Type B pancreatic cell (in vitro differentiated cells): ENCODE data around the gene ZFAND2B. TPM values are rescaled to one million over a fixed set of nuclear protein-coding genes. Genes with fewer than 3 reads are reported as not detected.

Source experiments
- DNase-seq: peaks from one replicate; pipeline ENCODE4 v3.0.0; 2021; ENCODE audit warnings: mixed read lengths; ENCODE audit not compliant: unreplicated experiment; ENCODE audit errors: extremely low spot score
- H3K27ac Mint-ChIP-seq: 2 replicates; pipeline ENCODE4 v1.8.0; 2021; ENCODE audit warnings: mild to moderate bottlenecking, mixed read lengths
- H3K27me3 Mint-ChIP-seq: 2 replicates; pipeline ENCODE4 v1.8.0; 2021; ENCODE audit warnings: mixed read lengths
- H3K36me3 Mint-ChIP-seq: 2 replicates; pipeline ENCODE4 v1.8.0; 2021; ENCODE audit warnings: mixed read lengths
- H3K4me1 Mint-ChIP-seq: one replicate; pipeline ENCODE4 v1.8.0; 2021; ENCODE audit warnings: mixed read lengths; ENCODE audit not compliant: unreplicated experiment
- H3K4me3 Mint-ChIP-seq: 2 replicates; pipeline ENCODE4 v1.8.0; 2021; ENCODE audit warnings: mild to moderate bottlenecking, mixed read lengths
- H3K9me3 Mint-ChIP-seq: 2 replicates; pipeline ENCODE4 v1.8.0; 2021; ENCODE audit warnings: mixed read lengths
- CTCF ChIP-seq: fragments of 200-600 bp; sonication (generic); conservative IDR thresholded peaks from 2 replicates; pipeline ENCODE4 v1.5.0; 2021; ENCODE audit warnings: antibody characterized with exemption, mild to moderate bottlenecking
- total RNA-seq: library from RNA; stranded (reverse); gene quantifications from 2 replicates; pipeline ENCODE4 v1.2.1, GENCODE V29; 2021; ENCODE audit warnings: low replicate concordance

The ZFAND2B gene
- total RNA-seq, 1 donor from 2014 or later: 25.9 TPM

DNA sequence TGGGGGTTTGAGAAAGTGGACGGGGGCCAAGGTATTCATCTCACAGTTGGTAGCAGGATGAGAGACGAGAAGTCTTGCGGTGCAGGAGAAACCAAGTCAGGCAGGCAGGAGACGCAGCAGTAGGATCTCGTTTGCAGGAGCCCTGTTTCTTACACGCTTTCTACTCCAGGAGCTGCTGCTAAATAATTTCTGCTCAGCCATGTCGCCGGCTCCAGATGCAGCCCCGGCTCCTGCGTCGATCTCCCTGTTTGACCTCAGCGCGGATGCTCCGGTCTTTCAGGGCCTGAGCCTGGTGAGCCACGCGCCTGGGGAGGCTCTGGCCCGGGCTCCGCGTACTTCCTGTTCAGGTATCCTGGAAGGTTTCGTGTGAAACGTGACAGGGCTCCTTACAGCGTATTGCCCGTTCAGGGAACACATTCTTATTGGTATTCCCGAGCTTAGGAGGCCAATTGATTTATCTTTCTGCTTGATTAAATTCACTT lies 23.5 kb downstream of the ZFAND2B start:
- H3K27me3 Mint-ChIP-seq: no peaks in the 10 kb centered on the region
- peaks cover 20% of the 10 kb centered on the region for H3K4me1 Mint-ChIP-seq
- H3K27ac Mint-ChIP-seq: peak overlapping the region; percentile 100
- no peak for TF ChIP-seq CTCF
- H3K4me3 Mint-ChIP-seq: peak overlapping the region; percentile 100
- H3K9me3 Mint-ChIP-seq: no peaks in the 10 kb centered on the region
- H3K36me3 Mint-ChIP-seq: peaks cover 18% of the 10 kb centered on the region
- DNase-seq: no peak

- Mint-ChIP-seq H3K4me3 (no peak overlapping the region), H3K36me3 (peaks cover 10% of the 10 kb centered on the region), H3K27me3 (no peaks in the 10 kb centered on the region), H3K27ac (no peak overlapping the region), H3K4me1 (peaks cover 7% of the 10 kb centered on the region), H3K9me3 (no peaks in the 10 kb centered on the region)
- no peak for DNase-seq
- no peak for TF ChIP-seq CTCF
Observed at GRCh38 chr2:219234331-219234730, 27.7 kb downstream of the ZFAND2B start.

DNA sequence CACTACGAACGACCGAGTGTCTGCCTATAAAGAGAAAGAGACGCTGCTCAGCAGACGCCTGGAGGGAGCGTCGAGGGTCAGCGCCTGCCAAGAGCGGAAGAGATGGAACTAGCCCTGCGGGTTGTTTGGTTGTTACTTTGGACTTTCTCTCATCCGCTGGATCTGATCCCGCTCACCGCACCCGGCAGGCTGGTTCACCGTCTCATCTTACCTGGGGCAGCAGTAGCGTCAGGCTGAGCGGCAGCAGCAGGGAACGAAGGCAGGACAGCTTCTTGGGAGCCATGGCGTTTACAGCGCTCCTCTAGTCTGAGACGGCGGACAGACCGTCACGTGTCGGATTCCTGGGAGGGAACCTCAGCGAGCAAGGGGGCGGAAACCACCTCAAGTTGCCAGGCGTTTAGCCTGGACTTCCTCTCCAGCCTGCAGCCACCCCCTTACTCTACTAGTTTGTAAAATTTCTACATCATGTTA lies 36.7 kb downstream of the ZFAND2B start:
- Mint-ChIP-seq H3K4me1 (no peaks in the 10 kb centered on the region), H3K36me3 (no peaks in the 10 kb centered on the region), H3K27ac (no peak overlapping the region), H3K27me3 (no peaks in the 10 kb centered on the region), H3K4me3 (peak overlapping the region; percentile 72), H3K9me3 (no peaks in the 10 kb centered on the region)
- TF ChIP-seq CTCF: no peak
- no peak for DNase-seq

GRCh38 chr2:219244789-219245147 lies 38.2 kb downstream of the ZFAND2B start:
- no peaks in the 10 kb centered on the region for H3K36me3 Mint-ChIP-seq
- TF ChIP-seq CTCF: no peak
- no peak for DNase-seq
- no peaks in the 10 kb centered on the region for H3K27me3 Mint-ChIP-seq
- peaks cover 13% of the 10 kb centered on the region for H3K4me1 Mint-ChIP-seq
- peak overlapping the region; percentile 95 for H3K4me3 Mint-ChIP-seq
- H3K9me3 Mint-ChIP-seq: no peaks in the 10 kb centered on the region
- peak overlapping the region; percentile 93 for H3K27ac Mint-ChIP-seq

- no peaks in the 10 kb centered on the region for H3K36me3 Mint-ChIP-seq
- H3K9me3 Mint-ChIP-seq: no peaks in the 10 kb centered on the region
- peak within 1 kb of the TSS; percentile 93 for H3K27ac Mint-ChIP-seq
- H3K4me1 Mint-ChIP-seq: peaks cover 14% of the 10 kb centered on the region
- peak; percentile 95 for DNase-seq
- peak within 1 kb of the TSS; percentile 95 for H3K4me3 Mint-ChIP-seq
- H3K27me3 Mint-ChIP-seq: no peaks in the 10 kb centered on the region
- TF ChIP-seq CTCF: no peak
Observed at GRCh38 chr2:219245148-219245898, 38.7 kb downstream of the ZFAND2B start, which contains the start of the genes GLB1L and STK16. TSS of gene GLB1L (minus strand) at chr2:219245444. CDS start at chr2:219243573, 1,871 bp downstream. TSS of gene STK16 (plus strand) at chr2:219245479. CDS start at chr2:219246000, 521 bp downstream.
